NCI-H1930 (cell line): ENCODE data around the gene DHFR2.
"Not testable (repeated sequence)": the region's sequence is repeated elsewhere in the genome, so short reads cannot be mapped to it uniquely, and the experiment has no call there.

ENCODE experiments used
- DNase-seq, 2 experiments: peaks; one replicate each; lab custom pipeline; 2025; lab: John Stamatoyannopoulos, UW

The DHFR2 gene

DNA sequence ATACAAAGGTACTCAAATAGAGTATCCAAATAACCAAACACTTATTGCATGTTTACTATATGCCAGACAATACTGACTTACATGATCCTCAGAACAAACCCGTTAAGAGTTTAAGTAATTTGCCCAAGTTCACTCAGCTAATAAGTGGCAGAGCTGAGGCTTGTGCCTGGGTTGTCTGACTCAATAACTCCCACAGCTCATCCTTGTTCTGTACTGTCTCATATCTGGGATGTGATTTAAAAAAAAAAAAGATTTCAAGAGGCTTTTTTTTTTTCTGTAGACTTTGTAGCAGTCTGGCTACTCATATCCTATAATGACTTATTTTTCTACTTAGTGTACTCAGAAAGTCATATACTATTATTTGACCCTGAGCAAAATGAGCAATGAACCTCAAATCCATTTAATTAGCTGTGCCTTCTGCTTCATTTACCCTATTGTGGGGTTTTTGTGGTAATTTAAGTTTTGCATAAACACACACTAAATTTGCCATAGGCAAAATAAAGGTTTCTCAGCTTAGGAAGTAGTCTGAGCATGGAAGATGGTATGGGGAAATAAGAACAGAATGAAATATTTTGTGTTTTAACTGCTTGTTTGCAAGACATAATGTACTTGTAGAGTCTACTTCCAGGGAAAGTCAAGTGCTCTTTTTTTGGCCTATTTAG is 3.2 kb upstream of the DHFR2 start:
- DNase-seq: no peak

DNA sequence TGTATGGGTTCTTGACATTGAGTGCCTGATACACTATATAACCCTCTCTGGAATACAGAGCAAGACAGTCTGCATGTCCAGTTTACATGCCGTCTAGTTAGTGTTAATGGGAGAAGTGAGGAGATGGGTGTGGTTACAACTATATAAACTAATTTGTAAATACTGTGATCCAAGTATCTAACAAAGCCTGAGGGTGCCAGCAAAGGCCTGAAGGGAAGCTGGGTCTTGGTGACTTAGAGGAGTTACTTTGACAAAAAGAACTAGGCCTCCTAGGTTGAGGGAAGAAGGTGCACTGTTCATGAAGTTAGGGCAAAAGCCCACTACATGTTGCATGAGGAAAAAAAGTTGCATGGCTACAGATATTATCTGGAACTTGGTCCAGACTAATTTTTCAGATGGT is 2.4 kb upstream of the DHFR2 start:
- DNase-seq: no peak

DNA sequence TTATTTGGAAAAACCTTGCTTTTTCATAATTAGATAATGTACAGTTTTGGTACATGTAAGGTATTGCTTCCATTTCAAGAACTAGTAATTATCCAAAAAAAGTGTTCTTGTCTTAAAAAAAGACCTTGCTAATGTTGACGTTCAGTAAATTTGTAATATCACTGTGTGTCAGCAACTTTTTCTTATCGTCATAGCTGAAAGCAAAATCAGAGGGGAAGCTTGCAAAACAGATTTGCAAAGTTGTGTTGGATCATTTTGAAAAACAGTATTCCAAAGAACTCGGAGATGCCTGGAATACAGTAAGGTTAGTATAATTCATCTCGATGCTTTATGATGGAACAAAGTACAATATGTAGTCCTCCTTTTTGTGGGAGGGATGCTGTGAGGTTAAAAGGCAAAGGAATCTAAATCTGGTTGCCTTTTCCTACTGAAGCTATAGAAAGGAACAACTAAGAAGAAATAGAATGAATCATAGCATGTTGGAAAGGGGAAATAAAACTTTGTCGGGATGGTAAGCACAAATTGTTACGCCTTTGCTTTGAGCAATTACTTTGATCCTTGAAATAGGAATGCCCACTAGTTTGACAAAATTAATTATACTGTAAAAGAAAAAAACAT is 1.6 kb upstream of the DHFR2 start:
- DNase-seq: no peak

DNA sequence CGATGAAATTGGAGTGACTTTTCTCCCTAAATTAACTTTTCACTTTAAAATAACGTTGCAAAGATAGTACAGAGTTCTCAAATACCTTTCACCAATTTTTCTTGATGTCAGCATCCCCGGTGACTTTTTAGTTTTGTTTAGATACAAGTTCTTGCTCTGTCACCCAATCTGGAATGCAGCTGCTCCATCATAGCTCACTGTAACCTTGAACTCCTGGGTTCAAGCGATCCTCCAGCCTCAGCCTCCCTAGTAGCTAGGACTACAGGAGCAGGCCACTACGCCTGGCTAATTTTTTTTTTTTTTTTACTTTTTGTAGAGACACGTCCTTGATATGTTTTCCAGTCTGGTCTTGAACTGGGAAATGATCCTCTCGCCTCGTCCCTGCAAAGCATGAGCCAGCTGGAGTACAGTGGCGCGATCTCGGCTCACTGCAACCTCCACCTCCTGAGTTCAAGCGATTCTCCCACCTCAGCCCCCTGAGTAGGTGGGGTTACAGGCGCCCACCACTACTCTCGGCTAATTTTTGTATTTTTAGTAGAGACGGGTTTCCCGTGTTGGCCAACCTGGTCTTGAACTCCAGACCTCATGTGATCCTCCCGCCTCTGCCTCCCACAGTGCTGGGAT is 892 bp upstream of the DHFR2 start:
- no peak for DNase-seq

DNA sequence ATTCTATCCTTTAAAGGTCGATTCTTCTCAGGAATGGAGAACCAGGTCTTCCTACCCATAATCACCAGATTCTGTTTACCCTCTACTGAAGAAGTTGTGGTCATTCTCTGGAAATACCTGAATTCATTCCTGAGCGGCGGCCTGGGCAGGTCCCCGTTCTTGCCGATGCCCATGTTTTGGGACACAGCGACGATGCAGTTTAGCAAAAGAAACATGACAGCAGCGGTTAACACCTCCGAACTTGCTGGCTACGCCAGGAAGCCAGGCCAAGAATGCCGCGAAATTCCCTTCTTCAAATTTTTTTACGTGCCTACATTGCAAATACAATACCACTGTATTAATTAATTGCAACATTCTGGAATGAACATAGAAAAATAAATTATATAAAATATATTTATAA is 1.4 kb downstream of the DHFR2 start:
- no peak for DNase-seq

DNA sequence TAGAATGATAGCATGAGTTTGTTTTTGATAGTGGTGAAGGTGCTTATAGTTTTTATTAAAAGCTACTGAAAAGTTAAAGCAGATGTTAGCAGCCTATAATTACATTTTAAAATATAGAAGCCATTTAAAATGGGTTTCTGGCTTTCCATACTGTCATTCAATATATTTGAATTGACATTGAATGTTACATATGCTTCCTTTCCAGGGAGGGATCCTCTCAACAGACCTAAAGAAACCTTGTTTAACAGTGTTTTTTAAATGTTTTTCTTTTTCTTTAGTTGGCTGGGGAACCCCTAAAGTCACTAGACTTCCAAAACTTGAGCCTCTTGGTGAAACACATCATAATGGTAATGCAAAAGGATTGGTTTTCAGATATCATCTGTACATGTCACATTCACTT is 12.2 kb downstream of the DHFR2 start:
- no peak for DNase-seq

DNA sequence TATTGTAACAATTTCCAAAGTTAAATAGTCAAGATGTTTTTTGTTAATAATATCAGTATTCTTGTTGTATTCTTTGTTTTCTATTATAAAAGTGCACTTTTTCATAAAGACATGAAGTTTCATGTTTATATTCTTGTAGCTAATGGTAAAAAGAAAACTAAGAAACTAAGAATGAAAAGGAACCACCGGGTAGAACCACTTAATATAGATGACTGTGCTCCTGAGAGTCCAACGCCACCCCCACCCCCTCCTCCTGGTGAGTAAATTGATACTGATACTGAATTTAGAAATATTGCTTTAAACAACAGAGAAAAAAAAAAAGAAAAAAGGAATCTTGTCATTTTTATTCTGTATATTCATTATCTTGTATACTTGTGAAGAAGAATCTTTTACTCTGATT is 13.4 kb downstream of the DHFR2 start:
- DNase-seq: no peak

DNA sequence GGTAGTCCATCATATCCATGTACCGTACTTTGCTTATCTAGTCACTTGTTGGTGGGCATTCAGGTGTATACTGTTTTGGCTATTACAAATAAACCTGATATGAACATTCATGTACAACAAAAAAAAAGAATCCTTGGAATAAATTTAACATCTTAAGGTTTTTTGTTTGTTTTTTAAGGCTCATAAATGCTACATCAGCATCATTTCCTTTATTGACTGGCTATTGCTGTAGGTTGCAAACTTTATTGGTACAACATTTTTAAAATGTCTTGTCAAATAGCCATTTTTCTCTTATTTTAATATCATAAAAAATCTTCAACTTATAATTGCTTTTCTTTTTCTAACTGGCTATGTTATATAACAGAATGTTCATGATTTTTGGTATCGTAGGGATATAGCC is 16.2 kb downstream of the DHFR2 start:
- no peak for DNase-seq

DNA sequence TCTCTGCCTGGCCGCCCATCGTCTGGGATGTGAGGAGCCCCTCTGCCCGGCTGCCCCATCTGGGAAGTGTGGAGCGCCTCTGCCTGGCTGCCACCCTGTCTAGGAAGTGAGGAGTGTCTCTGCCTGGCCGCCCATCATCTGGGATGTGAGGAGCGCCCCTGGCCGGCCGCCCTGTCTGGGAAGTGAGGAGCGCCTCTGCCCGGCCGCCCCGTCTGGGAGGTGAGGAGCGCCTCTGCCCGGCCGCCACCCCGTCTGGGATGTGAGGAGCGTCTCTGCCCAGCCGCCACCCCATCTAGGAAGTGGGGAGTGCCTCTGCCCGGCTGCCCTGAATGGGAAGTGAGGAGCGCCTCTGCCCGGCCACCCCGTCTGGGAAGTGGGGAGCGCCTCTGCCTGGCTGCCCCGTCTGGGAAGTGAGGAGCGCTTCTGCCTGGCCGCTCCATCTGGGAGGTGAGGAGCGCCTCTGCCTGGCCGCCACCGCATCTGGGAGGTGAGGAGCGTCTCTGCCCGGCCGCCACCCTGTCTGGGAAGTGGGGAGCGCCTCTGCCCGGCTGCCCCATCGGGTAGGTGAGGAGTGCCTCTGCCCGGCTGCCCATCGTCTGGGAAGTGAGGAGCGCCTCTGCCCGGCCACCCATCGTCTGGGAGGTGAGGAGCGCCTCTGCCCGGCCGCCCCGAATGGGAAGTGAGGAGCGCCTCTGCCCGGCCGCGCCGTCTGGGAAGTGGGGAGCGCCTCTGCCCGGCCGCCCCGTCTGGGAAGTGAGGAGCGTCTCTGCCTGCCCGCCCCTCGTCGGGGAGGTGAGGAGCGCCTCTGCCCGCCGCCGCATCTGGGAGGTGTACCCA is 18.4 kb downstream of the DHFR2 start:
- DNase-seq: not testable (repeated sequence)

DNA sequence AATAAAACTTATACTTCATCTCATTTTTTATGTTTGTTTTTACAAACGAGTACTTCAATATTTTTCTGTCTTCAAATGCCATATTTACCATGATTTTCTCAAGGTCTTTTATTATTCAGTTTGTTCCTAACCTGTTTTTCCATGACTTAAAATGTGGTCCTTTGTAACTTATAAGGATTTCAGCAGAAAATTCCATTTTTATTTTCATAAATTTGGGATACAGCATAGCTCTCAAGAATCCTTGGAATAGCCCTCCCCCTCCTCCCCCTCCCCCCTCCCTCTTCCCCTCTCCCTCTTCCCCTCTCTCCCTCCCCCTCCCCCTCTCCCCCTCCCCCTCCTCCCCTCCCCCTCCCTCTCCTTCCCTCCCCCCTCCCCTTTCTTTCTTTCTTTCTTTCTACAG is 19.4 kb downstream of the DHFR2 start:
- DNase-seq: no peak

DNA sequence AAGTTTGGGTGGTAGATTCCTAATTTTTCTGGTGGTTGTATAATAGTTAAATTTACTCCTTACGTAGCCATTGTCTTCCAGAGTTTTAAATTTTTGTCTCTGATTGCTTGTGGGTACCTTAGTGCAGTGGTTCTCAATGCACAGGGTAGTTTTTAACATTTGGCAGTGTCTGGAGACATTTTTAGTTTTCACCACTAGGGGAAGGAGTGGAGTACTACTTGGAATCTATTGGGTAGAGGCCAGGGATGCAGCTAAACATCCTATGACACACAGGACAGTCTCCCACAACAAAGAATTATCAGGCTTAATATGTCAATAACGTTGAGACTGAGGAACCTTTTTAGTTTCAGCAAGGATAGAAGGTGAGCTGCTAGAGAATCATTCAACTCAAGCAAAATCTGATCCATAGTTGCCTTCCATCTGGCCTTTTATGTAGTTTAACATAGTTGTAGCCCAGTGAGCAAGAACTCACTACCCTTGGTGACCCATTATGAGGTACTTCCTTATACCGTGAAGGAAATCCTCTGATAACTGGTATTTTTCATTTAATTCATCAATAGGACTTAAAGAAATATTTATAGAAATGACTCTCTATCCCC is 25.7 kb downstream of the DHFR2 start:
- no peak for DNase-seq

DNA sequence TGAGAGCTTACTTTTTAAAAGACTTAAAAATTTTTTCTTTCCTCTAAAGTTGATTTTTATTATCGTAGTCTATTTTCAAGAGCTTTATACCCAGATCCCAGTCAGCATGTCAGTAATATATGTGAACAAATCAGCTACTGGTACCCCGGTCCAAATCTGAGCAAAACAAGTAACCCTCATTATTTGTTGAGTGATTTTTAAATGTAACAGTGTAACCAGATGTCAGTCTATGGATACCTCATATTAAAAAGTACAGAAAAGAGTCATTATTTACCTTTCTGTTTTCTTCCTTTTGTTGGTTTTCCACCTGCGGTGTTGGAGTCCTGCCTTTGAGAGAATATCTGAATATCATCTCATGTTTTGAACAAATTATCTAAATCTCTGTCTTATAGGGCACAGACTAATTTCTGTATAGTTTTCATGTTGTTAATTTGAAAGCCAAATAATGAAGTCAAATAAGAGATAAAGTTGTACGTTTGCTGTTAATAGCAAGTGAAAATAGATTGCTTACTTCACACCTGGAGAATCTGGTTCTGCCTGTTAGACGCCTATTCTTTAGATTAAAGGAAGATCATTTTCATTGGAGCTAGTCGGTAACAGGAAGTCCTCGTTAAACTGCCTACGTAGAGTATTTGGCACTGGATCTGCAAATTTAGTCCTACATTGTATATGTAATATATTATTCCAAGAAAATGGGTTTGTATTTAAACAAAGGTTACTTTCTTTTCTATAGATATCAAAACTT is 34.5 kb downstream of the DHFR2 start, which contains the start of gene STX19:
STX19 (minus strand) TSS at position 505 of the 745 bp plus-strand sequence. CDS start 13,328 bp downstream, outside the sequence.
- peak; percentile 68 to 76 for DNase-seq

DNA sequence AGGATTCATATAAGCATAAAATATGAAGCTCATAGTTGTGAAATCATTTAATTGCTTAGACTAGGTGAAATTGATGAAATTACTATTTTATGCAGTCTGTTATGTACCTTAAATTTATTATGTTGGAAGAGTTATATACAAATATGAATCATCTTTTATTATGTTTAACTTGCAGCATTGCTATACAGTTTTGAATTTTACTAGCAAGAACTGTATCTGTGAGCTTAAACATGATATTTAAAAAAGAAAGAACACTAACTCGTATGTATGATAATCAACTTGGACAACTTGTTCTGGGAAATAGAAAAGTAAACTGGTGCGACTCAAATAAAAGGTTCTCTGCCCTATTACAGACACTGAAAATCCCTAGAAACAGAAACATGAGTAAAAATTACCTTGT is 36.1 kb downstream of the DHFR2 start:
- DNase-seq: no peak

DNA sequence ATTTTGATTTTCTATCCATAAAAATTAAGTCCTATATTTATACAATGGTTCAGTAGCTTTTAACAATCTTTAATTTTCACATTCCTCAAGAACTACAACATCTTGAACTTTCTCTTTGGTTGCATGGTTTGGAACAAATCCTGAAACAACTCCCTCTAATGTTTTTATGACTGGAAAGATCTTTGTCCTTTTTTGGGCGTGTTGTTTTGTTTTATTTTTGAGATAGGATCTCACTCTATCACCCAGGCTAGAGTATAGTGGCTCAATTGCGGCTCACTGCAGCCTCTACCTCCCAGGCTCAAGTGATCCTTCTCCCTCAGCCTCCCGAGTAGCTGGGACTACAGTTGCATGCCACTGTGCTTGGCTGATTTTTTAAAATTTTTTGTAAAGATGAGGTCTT is 38.3 kb downstream of the DHFR2 start:
- no peak for DNase-seq

DNA sequence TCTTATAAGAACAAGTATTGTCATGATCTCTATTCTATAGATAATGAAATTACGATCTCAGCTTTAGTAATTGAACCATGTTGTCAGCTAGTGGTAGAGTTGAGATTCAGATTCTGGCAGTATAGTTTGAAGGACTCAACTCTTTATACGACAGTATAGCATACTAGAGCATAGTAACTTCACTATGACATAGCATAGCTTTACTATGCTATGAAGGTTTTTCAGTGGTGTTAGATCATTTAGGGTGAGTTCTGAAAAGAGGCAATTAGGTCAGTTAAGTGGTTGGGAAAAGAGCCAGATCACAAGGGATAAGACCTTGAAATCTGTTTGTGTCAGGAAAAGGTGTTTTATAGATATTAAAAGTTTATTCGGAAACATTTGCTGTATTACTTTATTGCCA is 42.4 kb downstream of the DHFR2 start:
- DNase-seq: no peak

DNA sequence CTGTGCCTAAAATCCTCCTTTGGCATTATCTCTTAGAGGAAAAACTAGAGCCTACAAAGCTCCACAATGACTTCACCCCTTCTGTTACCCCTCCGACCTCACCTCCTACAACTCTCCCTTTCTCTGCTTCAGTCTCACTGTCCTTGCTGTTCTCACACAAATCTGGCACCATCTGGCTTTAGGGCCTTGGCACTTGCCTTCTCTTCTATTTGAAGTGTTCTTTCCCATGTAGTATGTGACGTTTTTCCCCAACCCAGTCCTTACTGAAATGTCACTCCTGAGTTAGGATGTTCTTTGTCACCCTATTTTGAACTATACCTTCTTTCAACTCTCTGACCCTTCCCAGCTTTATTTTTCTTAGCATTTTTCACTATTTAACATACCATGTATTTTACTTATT is 43.1 kb downstream of the DHFR2 start:
- no peak for DNase-seq

DNA sequence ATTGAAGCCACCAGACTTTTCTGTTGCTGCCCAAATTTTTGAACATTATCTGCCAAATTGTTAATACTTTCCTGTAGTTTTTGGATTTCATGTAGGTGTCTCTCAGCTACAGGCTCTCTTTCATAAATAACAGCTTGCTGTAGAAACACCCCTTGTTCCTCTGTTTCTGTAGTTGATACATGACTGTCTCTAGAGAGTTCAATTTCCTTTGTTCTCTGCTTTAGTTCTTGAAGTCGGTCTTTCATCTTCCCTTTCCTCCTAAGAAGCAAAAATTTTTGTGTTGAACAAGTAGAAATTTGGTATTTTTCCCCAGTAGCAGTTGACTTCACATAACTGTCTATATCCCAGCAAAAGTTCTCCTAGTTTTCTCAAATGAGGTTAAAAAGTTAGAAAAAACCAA is 47.7 kb downstream of the DHFR2 start:
- no peak for DNase-seq

DNA sequence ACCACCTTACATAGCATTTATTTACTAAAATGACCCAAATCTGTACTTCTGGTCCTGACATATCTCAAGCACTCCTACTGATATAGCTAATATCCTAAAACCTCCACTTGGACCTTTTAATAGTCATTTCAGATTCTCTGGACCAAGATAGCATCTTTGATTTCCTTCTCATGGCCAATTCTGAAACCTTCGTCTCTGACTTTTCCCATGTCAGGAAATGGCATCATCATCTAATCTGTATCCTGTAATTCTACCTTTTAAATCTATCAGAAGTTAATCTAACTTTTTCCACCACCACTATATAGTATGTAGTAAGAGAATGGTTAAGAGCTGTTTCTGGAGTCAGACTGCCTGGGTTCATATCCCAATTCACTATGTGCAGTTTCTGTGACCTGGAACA is 50.5 kb downstream of the DHFR2 start:
- no peak for DNase-seq

DNA sequence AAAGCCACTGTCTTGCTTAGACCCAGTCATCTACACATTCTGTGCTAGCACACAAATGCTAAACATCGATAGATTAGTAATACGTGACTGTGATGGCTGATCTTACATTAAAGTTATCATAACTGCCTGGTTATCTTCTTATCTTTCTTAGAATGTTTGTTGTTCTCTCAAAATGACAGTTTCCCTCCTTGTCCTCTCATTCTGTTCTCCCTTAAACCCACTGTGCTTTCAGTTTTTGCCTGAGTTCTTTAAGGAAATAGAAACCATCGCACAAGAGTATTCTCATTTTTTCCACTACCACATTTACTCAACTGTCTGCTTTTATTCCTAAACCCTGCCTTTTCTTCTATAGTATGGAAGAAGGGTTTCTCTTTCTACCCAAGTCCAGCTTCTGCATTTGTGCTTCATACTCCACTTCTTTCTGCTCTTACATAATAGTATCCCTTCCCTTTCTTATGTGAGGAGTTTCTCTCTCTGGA is 51.4 kb downstream of the DHFR2 start:
- DNase-seq: no peak

DNA sequence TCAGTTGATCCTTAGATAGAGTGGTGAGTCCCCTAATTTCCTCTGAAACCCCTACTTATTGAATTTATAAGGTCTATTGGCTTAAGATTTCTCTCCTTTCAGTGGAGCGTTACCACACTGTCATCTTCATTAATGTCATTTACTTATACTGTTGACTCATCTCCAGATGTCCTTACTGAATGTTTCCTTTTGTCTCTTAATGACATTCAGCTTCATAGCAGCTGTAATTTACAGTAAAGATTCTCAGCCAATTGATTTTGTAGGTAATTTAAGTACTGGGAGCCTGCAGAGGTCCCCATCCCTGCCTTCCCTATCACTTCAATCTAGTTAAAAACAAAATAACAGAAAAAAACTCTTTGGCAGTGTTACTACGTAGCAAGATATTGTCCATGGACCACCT is 53.1 kb downstream of the DHFR2 start:
- DNase-seq: peak; percentile 54 to 66

DNA sequence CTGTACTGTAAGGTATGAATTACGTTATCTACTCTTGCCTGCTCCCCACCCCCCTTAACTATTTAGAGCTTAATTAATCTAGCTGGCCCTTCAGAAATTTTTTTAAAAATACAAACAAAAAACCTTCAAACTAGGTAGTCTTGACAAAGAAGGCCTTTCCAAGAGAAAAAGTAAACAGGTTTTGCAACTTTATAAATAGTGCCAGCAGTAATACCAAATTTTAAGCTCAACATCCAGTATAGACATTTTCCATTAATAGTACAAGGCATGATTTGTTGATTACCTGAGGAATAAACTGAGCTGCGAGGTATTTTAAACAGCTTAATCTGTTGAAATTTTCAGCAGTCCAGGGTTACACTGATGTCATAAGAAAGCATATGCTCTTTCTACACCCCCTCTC is 54.5 kb downstream of the DHFR2 start:
- no peak for DNase-seq
